Ovary (tissue), 3 donors: Measurements from ENCODE around the gene ZNF814.

Experiments used
- CTCF ChIP-seq, 3 donors: fragments of 450-650 bp in 2 of 3; fragments of 200-600 bp in 1 of 3; IDR thresholded peaks; one replicate each; pipeline versions ENCODE4 v1.5.1 to v1.8.0; 2016 to 2022; ENCODE audit warnings: antibody characterized with exemption in 3 of 3, mild to moderate bottlenecking in 1 of 3
- POLR2A ChIP-seq: fragments of 450-650 bp; IDR thresholded peaks from one replicate; pipeline ENCODE4 v1.6.1; 2017; ENCODE audit warnings: antibody characterized with exemption, mild to moderate bottlenecking, moderate library complexity
- donor health status: DM: no; HTN: no; CAD: no.

- TF ChIP-seq CTCF (IDR thresholded peaks at IDR 0.05) (no peak), POLR2A (no peak)
Observed at GRCh38 chr19:57872450-57872849, 16.4 kb downstream of the ZNF814 start.
